Kidney capillary endothelial cell (primary cell): ENCODE results near the gene SLC40A1.
"Not testable (repeated sequence)": the region's sequence is repeated elsewhere in the genome, so short reads cannot be mapped to it uniquely, and the experiment has no call there.

ENCODE experiments used
- DNase-seq: peaks from one replicate; pipeline ENCODE4 v3.0.0-alpha.2; 2018; ENCODE audit warnings: low spot score

The SLC40A1 gene, protein sequence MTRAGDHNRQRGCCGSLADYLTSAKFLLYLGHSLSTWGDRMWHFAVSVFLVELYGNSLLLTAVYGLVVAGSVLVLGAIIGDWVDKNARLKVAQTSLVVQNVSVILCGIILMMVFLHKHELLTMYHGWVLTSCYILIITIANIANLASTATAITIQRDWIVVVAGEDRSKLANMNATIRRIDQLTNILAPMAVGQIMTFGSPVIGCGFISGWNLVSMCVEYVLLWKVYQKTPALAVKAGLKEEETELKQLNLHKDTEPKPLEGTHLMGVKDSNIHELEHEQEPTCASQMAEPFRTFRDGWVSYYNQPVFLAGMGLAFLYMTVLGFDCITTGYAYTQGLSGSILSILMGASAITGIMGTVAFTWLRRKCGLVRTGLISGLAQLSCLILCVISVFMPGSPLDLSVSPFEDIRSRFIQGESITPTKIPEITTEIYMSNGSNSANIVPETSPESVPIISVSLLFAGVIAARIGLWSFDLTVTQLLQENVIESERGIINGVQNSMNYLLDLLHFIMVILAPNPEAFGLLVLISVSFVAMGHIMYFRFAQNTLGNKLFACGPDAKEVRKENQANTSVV

DNA sequence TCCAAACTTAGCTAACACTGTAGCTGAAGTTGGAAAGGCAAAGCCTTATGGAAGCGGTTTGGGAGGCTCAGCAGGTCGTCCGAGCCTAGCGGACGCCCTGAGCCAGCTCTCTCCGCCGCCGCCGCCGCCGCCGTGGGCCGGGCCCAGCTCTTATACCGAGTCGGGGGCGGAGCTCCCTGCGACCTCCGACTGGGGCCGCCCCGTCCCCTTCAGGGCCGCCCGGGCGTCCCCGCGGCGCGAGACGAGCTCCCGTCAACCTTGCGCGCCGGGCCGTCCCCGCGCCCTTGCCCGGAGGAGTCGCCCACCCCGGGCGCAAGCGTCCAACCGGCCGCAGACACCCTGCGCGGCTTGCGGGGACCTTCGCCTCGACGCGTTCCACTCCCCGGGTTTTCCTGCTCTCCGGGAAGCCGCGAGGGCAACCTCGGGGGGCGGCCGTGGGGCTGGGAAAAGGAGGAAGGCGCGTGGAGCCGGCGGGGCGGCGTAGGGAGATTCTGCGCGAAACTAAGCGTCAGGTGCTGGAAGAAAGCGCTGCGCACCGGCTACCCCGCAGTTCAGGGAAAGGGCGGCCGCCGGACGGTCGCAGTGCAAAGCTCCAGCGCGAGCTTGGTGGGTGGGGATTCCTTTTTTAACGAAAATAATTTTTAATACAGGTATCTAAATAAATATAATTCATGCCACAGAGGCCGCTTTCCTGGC lies at the start of gene SLC40A1:
SLC40A1 (minus strand) TSS at position 129 of the 696 bp plus-strand sequence. CDS start 326 bp downstream, outside the sequence.
- DNase-seq = peak; percentile 40

DNA sequence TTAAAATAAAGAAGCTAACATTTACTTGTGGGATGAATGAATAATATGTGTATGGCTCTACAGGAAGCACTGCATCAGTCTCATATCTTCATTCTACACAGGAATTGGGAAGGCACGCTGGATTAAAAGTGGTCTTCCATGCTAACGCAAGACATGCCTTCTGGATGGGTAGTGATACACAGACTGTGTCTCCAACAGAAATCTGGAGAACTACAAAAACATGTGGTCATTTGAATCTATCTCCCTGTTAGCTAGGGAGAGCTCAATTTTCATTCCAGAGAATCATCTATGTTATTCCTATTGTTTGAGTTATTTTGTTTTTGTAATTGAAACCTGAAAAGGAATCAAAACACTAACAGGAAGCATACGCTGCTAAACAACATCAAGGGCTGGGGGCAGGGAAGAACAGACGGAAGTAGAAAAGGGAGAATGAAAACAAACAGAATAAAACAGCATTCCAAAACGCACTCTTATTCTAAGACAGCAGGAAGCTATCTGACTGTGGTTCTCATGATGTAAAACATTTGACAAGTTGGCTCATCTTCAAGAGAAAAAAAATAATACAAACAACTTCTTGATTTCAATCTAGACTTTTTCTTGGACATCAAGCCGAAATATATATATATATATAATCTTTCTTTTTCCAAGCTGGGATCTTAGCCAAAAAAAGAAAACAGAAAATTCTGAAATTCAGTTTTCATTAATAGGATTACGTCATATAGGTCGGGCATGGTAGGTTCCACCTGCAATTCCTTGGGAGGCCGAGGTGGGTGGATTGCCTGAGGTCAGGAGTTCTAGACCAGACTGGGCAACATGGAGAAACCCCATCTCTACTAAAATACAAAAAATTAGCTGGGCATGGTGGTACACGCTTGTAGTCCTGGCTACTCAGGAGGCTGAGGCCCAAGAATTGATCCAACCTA lies 49.2 kb upstream of the SLC40A1 start:
- no peak for DNase-seq

DNA sequence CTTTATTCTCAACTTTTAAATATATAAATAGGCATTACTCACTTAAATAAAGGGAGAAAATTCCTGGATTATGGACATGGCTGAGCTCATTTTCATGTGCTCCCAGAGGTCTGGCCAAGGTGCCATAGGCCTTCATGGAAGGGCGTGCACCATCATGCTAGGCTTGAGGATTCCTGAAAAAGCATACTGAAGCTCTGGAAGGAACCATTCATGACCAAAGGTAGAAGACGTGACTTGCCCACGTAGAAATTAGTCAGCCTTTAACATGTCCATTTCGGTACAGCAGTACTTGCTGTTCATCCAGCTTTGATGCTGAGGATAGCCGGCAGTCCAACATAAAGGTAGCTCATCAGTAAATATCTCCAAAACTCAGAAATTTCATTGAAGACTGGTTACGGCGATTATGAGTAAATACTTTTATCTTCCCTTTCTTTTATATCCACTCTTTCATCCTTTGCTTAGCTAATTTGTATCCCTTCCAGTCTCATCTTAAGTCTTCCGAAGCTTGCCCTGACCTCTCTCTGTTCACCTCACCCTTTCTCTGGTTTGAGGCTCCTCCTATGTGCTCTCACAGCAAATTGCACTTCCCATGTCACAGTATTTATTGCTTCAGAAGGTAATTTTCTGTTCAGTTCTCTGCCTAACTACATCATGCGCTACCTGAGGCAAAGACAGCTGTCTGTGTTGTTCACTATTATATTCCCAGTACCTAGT lies 48.4 kb upstream of the SLC40A1 start:
- DNase-seq = no peak

DNA sequence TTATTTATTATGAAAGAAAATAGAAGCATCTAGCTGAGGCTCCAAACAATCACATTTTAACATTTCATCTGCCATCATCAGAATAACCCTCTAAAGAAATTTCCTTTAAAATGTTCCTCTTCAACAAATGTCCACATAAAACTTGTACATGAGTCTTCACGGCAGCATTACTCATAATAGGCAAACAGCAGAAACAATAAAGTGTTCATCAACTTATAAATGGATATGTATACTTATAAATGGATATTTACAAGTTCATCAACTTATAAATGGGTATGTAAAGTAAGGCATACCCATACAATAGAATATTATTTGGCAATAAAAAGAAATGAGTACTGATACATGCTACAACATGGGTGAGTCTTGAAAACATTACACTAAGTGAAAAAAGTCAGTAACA lies 47.2 kb upstream of the SLC40A1 start:
- no peak for DNase-seq

DNA sequence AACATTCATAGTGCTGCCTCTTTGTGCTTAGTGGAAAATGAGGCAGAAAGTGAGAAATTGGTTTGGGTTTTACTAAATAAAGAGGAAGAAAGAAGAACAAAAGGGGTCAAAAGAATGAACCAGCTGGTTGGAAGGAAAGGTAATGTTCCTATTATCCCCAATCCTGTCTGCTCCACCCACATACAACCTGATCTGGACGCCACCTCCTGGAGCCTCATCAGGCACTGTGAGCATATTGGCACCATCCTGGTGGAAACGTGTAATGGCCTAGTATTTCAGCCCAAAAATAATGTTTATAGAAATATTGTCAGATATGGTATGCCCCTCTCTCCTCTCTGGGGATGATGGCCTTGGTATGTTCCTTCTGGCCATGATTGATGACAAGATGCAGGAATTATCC lies 45.0 kb upstream of the SLC40A1 start:
- DNase-seq = no peak

DNA sequence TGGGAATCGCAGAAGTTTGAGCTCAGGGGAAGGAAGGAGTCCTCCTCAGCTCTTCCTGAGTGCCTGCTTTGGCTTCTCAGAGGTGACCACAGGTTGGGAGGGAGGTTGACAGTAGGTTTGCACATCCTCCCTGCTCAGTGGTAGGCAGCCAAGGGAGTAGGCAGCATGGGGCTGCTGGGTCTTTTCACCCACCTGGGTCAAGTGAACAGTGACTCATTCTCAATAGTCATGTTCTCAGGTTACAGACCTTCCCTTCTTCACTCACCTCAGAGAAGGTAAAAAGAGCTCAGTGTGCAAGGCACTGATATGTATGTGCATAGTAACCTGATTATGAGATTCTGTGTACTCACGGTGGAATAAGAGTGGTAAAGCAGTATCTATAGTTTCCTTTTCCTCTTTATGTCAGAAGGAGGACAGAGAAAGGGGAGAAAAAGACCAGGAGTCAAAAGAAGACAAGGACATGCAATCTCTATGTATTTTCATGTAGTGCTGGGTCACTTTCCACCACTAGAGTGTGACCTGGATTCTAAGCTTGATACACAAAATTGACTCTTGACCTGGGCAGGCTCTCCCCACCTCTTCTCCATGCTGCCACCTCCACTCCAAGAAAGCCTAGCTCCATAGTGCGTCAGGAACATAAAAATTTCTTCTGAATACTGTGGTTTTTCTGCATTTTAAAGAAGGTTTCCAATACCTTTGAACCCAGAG lies 44.2 kb upstream of the SLC40A1 start:
- DNase-seq = no peak

DNA sequence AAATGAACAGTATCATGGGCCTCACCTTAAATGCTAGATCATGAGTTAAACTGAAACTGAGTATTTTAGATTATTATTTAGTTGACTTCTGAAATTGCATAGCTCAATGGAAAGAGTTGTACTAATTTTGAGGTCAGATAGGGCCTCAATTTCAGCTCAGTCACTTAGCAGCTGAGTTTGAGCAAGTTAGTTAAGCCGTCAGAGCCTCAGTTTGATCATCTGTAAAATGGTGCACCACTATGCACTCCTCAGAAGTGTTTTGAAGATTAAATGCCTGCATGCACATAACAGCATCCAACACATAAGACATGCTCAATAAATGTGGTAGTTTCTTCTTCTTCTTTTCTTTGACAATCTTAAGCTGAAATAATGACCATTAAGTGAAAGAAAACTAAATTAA lies 42.5 kb upstream of the SLC40A1 start:
- DNase-seq = no peak

DNA sequence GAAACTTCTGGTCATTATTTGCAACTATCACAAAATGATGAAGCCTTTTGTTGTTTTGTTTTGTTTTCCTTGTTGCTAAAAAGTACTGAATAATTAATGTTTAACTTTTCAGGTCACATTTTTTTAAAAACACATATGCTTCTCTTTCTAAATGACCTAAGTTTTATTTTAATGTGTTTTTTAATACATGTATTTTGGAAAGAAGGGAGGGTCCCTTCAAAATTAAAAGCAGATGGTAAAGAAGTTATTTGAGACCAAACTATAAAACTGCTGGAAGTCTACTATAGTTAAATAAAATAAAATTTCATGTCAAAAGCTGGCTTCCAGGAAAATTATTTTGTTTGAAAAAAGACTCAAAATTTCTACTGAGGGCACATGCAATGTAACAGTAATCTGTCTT lies 41.2 kb upstream of the SLC40A1 start:
- DNase-seq = no peak

DNA sequence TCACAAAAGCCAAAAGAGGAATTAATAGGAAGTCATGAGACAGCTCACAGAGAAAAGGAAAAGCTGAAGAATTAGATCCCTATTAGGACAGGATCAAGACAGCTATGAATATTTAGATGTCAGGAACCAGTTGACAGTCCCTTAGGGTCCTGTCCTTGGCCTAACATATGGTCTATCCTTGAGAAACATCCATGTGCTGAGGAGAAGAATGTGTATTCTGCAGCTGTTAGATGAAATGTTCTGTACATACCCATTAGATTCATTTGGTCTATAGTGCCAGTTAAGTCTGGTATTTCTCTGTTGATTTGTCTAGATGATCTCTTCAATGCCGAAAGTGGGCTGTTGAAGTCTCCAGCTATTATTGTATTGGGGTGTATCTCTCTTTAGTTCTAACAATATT lies 37.6 kb upstream of the SLC40A1 start:
- no peak for DNase-seq

DNA sequence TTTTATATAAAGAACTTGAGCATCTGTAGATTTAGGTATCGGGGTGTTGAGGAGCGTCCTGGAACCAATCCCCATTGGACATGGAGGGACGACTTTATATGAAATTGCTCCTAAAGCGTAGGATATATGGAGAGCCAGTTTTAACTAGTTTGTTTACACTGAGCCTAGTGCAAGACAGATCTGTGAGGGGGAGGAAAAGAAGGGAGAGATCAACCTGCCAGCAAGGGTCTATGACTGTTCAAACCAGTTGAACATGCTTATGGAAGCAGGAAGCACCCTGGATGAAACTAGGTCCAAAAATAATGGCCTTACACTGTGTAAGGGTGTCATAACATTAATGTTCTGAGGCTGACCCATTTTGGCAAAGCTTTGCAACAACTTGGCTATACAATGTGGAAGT lies 34.0 kb upstream of the SLC40A1 start:
- no peak for DNase-seq

DNA sequence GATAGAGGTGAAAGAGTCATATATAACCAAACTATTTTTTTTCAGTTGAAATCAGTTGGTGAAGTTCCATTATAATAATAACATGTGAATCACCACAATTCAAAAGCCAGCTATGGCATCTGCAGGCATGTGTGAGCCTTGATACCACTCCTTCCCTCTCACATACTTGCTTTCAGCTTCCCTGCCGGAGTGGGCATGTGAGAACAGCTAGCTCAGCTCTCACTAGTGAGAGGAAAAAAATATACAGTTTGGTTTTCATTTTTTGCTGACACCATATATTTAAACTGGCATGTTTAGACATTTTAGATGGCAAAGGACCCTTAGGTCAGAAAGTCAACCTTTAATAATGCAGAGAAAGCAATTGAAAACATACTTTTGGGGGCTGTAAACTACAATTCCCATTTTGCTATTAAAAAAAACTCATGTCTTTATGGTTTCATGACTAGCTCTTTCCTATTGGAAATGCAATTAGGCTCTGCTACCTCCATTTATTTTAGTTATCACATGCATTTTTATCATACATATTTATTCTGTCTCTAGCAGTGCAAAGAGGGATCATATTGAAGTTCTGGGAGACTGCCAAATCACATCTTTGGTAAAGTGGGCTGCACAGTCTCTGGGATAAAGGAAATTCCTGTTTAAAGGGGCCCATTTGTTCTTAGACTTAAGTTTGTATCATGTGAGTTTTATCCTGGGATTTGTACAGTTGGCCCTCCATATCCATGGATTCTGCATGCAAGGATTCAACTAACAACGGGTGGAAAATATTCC lies 33.2 kb upstream of the SLC40A1 start:
- peak; percentile 38 for DNase-seq

DNA sequence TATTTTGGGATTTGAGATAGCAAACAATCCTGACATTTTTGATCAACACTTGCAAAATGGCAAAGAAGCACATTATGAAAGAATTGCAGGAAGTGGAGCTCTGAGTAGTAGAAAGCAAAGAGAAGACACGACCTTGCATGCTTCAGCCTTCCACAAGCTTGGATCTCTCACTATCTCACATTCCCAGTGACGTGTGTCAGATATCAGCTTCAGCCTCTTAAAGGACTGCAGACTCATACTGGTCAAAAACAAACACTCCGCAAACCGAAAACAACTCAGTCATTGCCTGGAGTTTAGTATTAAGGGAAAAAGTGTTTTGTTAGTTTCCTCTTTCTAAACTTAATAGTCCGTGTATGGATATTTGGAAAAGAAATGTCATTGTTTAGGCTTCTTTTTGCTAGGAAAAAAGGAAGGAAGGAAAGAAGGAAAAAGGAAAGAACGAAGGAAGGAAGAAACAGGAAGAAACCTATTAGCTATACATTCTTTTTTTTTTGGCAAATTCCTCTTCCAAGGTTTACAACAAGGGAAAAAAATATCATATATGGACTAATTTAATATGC lies 32.6 kb upstream of the SLC40A1 start:
- peak; percentile 58 for DNase-seq

DNA sequence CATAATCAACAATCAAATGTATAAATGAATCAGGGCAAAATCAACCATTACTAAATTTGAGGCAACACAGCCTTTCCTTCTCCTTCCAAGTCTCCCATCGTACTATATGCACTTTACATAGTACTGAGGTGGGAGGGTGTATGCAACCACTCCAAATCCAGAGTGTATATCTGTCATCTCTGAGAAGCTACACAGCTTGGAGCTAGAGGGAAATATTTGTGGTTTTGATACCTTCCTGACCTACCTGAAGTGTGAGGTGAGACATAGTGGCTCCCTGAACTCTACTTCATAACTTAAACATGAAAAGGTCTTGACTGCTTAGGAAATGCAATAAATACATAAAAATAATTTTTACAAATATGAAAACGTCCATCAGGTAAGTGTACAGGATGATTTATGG lies 30.1 kb upstream of the SLC40A1 start:
- no peak for DNase-seq

DNA sequence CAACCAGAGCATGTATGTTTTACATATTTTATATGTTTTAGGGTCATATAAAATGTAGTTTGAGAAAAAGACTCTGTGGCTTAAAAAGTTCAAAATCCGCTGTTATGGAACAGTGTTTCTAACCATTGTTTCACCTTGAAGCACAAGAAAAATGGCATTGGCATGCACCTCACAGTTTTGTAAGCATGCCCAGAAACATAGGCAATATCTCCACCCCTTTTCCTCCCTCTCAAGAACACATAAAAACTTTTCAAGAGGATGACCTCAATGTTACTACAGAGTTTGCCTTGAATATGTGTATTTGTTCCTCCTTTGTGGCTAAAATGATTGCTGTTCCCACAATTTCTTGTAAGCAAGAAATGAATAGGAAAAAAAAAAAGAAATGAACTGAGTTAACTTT lies 29.3 kb upstream of the SLC40A1 start:
- no peak for DNase-seq

DNA sequence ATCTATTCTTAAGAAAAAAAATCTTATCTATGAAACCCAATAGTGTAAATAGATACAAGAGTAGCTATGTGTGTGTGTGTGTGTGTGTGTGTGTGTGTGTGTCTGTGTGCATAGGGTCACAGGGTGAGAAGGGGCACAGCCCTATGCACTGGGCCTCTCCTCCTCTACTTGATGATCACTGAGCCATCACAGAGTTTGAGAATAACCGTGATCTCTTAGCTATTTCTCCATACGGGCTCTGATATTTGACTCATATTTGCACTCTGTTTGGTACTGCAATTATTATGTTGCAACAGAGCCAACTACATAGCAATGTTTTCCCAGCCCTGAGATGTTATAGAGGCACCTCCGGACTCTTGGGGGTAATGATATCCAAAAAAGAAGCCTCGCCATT lies 28.8 kb upstream of the SLC40A1 start:
- no peak for DNase-seq

DNA sequence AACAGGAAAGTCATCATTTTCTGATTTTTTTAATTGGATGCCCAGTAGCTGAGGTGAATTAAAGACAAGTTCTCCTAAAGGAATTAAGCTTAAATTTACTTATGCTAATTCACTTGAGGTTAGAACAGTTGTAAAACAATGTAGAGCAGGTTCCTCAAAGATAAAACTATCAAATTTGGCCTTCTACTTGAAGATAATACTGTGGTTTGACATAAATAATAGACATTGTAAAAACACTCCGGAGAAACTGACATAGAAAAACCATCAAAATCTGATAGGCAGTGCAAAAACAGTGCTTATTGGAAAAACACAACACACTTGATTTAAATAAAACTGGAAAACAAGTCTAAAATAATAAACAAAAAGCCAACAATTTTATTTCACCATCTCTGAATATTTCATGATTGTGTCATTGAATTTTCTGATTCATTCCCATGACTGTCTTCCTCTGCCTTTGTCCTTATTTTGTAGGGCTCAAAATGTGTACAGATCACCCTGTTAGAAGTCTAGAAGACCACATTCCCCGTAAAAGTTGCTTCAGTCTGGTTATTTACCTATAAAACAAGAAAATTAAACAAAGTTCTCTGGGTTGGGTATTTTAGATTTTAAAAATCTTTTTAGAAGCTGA lies 28.3 kb upstream of the SLC40A1 start:
- DNase-seq = no peak

DNA sequence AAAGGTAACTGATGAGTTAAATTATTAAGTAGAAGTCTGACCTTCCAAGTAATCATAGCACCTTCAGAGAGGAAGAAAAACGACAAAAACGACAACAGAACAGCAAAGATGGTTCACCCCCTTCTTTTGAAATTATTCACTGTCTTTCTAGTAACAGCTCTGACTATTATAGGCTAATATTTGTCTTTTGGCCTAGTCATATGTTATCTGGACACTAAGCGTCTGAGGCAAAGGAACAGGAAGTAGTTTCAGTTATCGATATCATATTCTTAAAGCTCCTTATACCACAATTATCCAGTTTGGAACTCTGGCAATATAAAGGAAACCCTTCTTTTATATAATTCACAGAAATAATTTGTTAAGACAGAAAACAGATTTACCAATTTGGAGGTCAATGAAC lies 27.6 kb upstream of the SLC40A1 start:
- no peak for DNase-seq

DNA sequence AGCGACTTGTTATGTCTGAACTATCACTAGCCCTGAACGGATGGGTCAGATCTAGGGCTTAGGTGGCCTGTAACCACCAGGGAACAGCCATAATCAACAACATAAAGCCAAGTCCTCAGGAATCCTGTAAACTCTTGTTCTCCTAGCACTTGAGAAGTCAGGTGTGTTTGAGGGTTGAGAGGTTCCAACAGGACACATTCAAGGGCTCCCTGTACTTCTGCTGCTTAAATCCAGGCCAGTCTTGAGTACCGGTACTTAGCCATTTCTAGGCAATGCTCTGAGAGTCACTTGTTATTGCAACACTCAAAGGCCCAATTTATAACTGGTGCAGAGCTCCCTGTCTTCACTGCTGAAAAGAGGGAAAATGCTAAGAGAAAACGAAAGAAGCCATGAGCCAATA lies 21.6 kb upstream of the SLC40A1 start:
- DNase-seq = no peak

DNA sequence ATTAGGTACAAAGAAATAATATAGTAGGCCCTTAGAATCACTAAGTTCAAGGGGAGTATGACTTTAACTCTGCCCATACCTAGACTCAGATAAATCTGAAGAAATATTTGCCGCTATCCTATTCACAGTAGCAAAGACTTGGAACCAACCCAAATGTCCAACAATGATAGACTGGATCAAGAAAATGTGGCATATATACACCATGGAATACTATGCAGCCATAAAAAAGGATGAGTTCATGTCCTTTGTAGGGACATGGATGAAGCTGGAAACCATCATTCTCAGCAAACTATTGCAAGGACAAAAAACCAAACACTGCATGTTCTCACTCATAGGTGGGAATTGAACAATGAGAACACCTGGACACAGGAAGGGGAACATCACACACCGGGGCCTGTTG lies 21.1 kb upstream of the SLC40A1 start:
- not testable (repeated sequence) for DNase-seq
